Measurements from ENCODE around the gene DLG2. TPM values are rescaled to one million over a fixed set of nuclear protein-coding genes. Genes with fewer than 3 reads are reported as not detected.

The DLG2 gene
- total and polyA plus RNA-seq, 2 of the 8 experiments (the other 6 are each of a cell fraction or from before 2014, with no cell fraction given): 1.7 to 14.3 TPM

- Histone ChIP-seq H2AK5ac (ENCODE audit: low read depth, low read length) (no peak overlapping the region), H3K79me1 (ENCODE audit: low read depth, low read length) (no peaks in the 10 kb centered on the region), H3K27ac (ENCODE audit: low read depth, low read length) (no peak overlapping the region), H3K36me3 (ENCODE audit: control insufficient read depth in 2 of 4, insufficient read depth in 4 of 4, low read length in 3 of 4) (no peaks in the 10 kb centered on the region), H4K20me1 (replicated peaks in 1 of 2; ENCODE audit: control insufficient read depth in 1 of 2, insufficient read depth in 2 of 2, low read length in 2 of 2) (no peaks in the 10 kb centered on the region), H3K27me3 (replicated peaks in 1 of 4; ENCODE audit: control insufficient read depth in 3 of 4, extremely low read depth in 1 of 4, insufficient read depth in 3 of 4, low read length in 3 of 4) (no peaks in the 10 kb centered on the region), H2BK120ac (replicated peaks; ENCODE audit: low read depth, low read length) (no peak overlapping the region), H4K8ac (ENCODE audit: extremely low read depth, insufficient read depth, low read length) (no peak overlapping the region), H3K56ac (replicated peaks; ENCODE audit: insufficient read length, low read depth, low read length) (no peak overlapping the region), H2BK20ac (ENCODE audit: low read length) (no peak overlapping the region), H3K14ac (ENCODE audit: insufficient read length) (no peak overlapping the region), H3K4ac (replicated peaks; ENCODE audit: insufficient read length, low read depth, low read length) (no peak overlapping the region), H4K91ac (replicated peaks; ENCODE audit: insufficient read length, low read length) (no peak overlapping the region), H3K23me2 (ENCODE audit: low read depth, low read length) (no peaks in the 10 kb centered on the region), H3K4me3 (ENCODE audit: extremely low read depth in 1 of 4, insufficient read depth in 2 of 4, low read depth in 3 of 4, low read length in 4 of 4) (no peak overlapping the region), H2BK5ac (ENCODE audit: low read depth, low read length) (no peak overlapping the region), H3K9ac (replicated peaks in 1 of 4; ENCODE audit: extremely low read depth in 1 of 4, low read depth in 3 of 4, low read length in 3 of 4) (no peak overlapping the region), H2BK12ac (ENCODE audit: low read depth, low read length) (no peak overlapping the region), H3K4me2 (ENCODE audit: insufficient read depth in 1 of 2, low read depth in 2 of 2, low read length in 2 of 2) (no peak overlapping the region), H2BK15ac (ENCODE audit: low read length) (no peak overlapping the region), H3K18ac (ENCODE audit: extremely low read depth, low read length) (no peak overlapping the region), H3K23ac (ENCODE audit: insufficient read length) (no peak overlapping the region), H2AFZ (ENCODE audit: low read length) (no peak overlapping the region), H3K9me3 (ENCODE audit: insufficient read depth in 2 of 2, low read depth in 1 of 2, low read length in 1 of 2) (no peaks in the 10 kb centered on the region), H4K5ac (ENCODE audit: insufficient read length, low read depth, low read length) (no peak overlapping the region), H3K79me2 (ENCODE audit: control insufficient read depth in 1 of 2, insufficient read depth in 2 of 2, low read length in 2 of 2) (no peaks in the 10 kb centered on the region), H3K4me1 (replicated peaks in 1 of 4; ENCODE audit: control insufficient read depth in 3 of 4, insufficient read depth in 4 of 4, low read length in 3 of 4) (peaks cover 0 to 1% (median 0%) of the 10 kb centered on the region in 4 experiments; a peak in 1 of 7 replicates)
- CTCF ChIA-PET (ENCODE audit: partially characterized antibody): no interaction called here
- TF ChIP-seq SP4 (IDR thresholded peaks at IDR 0.05; ENCODE audit: low read length): no peak
- TF ChIP-seq KDM5A (IDR thresholded peaks at IDR 0.05; ENCODE audit: low read length): no peak
- no peak for TF ChIP-seq PHF8 (conservative IDR thresholded peaks at IDR 0.05; ENCODE audit: low read depth, low read length)
- no peak for TF ChIP-seq BCL11A (IDR thresholded peaks at IDR 0.05; ENCODE audit: low read depth in 2 of 2, low read length in 2 of 2)
- no peak for TF ChIP-seq POLR2AphosphoS5 (IDR thresholded peaks at IDR 0.05; ENCODE audit: low read depth, low read length)
- TF ChIP-seq NANOG (IDR thresholded peaks at IDR 0.05; ENCODE audit: insufficient read depth, low read depth, low read length, poor library complexity, severe bottlenecking): no peak
- no peak for TF ChIP-seq MAFK (IDR thresholded peaks at IDR 0.05; ENCODE audit: low read depth, low read length)
- DNase-seq (ENCODE audit: low read depth in 1 of 2, low spot score in 2 of 2) (no peak), FAIRE-seq (no peak)
- POLR2A ChIA-PET (ENCODE audit: partially characterized antibody): no interaction called here
- 90% methylated on average over 2 of the region's 2 CpGs; no CpG with 5 or more reads in 1 of the 2 experiments for WGBS, 2 experiments (ENCODE audit: extremely low coverage in 1 of 2, insufficient coverage in 1 of 2, insufficient read length in 1 of 2, insufficient replicate concordance in 2 of 2, low coverage in 1 of 2, low lambda C conversion rate in 2 of 2, missing lambda C conversion rate in 1 of 2)
Observed at GRCh38 chr11:84681456-84681855, 945.7 kb downstream of the DLG2 start.
